NT2/D1 (cell line): ENCODE results near the gene CNTROB.

ENCODE experiments used
- DNase-seq: peaks from one replicate; pipeline ENCODE4 v3.0.0-alpha.2; 2011; ENCODE audit warnings: low read depth, low spot score
- H3K27me3 ChIP-seq: 2 replicates; pipeline ENCODE4 v1.6.0; 2011; ENCODE audit warnings: mild to moderate bottlenecking; ENCODE audit not compliant: insufficient read length, insufficient read depth
- H3K36me3 ChIP-seq: 2 replicates; pipeline ENCODE4 v1.6.1; 2011; ENCODE audit warnings: mild to moderate bottlenecking, low read length, mixed read lengths; ENCODE audit not compliant: insufficient read depth, insufficient read length
- H3K4me1 ChIP-seq: 2 replicates; pipeline ENCODE4 v1.5.1; 2011; ENCODE audit not compliant: insufficient read depth, insufficient read length
- H3K4me3 ChIP-seq: 2 replicates; pipeline ENCODE4 v1.5.1; 2011; ENCODE audit warnings: low read depth; ENCODE audit not compliant: insufficient read length
- H3K9ac ChIP-seq: 2 replicates; pipeline ENCODE4 v1.6.0; 2011; ENCODE audit warnings: low read depth; ENCODE audit not compliant: insufficient read length
- H3K9me3 ChIP-seq: 2 replicates; pipeline ENCODE4 v1.5.1; 2011; ENCODE audit warnings: mild to moderate bottlenecking, low read length; ENCODE audit not compliant: insufficient read depth
- SUZ12 ChIP-seq: IDR thresholded peaks from 2 replicates; pipeline ENCODE4 v1.6.1; 2011; ENCODE audit not compliant: insufficient read length, insufficient read depth; ENCODE audit errors: extremely low read depth
- YY1 ChIP-seq: IDR thresholded peaks from 2 replicates; pipeline ENCODE4 v1.6.1; 2011; ENCODE audit not compliant: insufficient read length, insufficient read depth
- ZNF274 ChIP-seq: IDR thresholded peaks from 2 replicates; pipeline ENCODE4 v1.6.1; 2011; ENCODE audit warnings: mild to moderate bottlenecking, low read depth, low read length

CNTROB gene

DNA sequence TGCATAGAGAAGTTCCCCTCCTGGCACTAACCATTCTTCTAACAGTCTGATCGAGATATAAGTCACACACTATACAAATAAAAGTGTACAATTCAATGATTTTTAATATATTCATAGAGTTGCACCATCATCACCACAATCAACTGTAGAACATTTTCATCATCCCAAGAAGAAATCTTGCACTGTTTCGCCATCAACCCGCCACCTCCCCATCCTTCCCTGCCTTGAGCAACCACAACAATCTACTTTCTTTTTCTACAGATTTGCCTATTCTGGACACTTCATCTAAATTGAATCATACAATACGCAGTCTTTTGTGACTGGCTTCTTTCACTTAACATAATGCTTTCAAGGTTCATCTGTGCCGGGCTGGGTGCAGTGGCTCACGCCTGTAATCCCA lies 37.4 kb downstream of the CNTROB start:
- Histone ChIP-seq H3K9ac (no peak overlapping the region), H3K36me3 (no peaks in the 10 kb centered on the region), H3K4me3 (no peak overlapping the region), H3K4me1 (no peaks in the 10 kb centered on the region), H3K27me3 (no peaks in the 10 kb centered on the region), H3K9me3 (peaks cover 5% of the 10 kb centered on the region; the same call in 1 of the 2 replicates)
- no peak for DNase-seq
- TF ChIP-seq ZNF274, result no peak

DNA sequence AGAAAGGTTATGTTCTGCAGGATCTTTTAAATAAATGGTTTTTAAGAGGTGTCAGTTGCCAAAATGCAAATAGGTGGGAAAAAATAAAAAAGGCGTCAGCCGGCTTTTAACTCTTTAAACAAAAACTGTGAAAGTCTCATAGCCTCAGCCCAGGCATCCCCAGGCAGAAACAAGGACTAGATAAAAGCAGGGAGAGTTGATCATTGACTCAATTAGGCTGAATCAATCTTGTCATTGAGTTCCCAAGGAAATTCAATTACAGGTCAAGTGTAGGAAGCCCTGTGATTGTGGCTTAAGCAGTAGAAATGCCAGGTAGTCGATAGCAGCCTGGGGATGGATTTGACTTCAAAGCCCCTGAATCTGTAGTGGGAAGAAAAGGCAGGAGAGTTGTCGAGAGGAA lies 39.6 kb downstream of the CNTROB start:
- H3K4me3 ChIP-seq, result no peak overlapping the region
- H3K4me1 ChIP-seq, result no peaks in the 10 kb centered on the region
- no peak for TF ChIP-seq SUZ12
- no peak for TF ChIP-seq ZNF274
- no peak for TF ChIP-seq YY1
- peaks cover 15% of the 10 kb centered on the region; the same call in 1 of the 2 replicates for H3K9me3 ChIP-seq
- DNase-seq, result no peak
- no peak overlapping the region for H3K9ac ChIP-seq
- H3K36me3 ChIP-seq, result no peaks in the 10 kb centered on the region
- H3K27me3 ChIP-seq, result no peaks in the 10 kb centered on the region

DNA sequence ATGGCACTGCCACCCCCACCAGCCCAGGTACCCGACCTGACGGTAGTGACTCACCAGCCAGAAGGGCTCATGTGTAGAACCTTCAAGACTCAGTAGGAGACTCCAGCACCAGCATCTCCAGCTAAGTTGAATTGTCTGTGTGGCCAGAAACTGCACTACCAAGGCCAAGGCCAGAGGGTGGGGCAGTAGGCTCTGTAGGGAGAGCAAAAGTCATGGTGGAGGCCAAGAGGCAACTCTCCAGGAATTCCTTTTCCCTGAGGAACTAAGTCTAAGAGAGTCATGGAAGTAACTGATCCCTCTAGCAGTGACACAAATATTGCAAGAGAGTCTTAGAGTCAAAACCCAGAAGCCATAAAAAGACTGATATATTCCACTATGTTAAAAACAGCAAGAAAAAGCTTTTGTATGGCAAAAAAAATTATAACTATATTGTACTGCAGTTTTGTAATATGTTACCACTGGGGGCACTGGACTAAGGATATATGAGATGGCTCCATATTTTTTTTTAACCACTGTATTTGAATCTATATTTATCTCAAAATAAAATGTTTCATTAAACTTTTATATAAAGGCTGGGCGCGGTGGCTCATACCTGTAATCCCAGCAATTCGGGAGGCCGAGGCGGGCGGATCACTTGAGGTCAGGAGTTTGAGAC lies 40.3 kb downstream of the CNTROB start:
- Histone ChIP-seq H3K9me3 (peaks cover 15% of the 10 kb centered on the region; the same call in 1 of the 2 replicates), H3K4me1 (no peaks in the 10 kb centered on the region), H3K9ac (no peak overlapping the region), H3K36me3 (no peaks in the 10 kb centered on the region), H3K4me3 (no peak overlapping the region), H3K27me3 (no peaks in the 10 kb centered on the region)
- TF ChIP-seq YY1 (no peak), ZNF274 (no peak), SUZ12 (no peak)
- no peak for DNase-seq

DNA sequence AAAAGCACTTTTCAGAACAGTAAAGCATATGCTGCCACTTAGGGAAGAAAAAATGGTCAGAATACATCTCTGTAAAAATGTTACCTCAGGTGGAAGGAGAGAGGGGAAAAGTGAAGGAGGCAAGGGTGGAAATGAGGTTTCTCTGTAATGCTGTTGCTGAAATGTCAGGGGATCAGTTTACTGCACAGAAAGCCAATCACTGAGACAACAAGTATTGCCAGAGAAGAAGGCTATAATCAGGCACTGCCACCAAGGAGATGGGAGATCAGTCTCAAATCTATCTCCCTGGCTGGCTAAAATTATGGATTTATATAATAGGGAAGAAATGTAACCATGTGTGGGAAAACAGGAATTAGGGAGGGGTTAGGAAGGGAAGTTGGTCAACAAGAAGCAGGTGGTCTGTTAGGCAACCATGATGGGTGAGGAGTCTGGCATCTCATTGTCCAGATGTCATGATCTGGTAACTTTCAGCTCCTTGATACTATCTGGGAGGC lies 42.7 kb downstream of the CNTROB start:
- no peaks in the 10 kb centered on the region for H3K36me3 ChIP-seq
- H3K4me3 ChIP-seq, result no peak overlapping the region
- H3K9me3 ChIP-seq, result peaks cover 15% of the 10 kb centered on the region; the same call in 1 of the 2 replicates
- no peaks in the 10 kb centered on the region for H3K27me3 ChIP-seq
- no peaks in the 10 kb centered on the region for H3K4me1 ChIP-seq
- no peak overlapping the region for H3K9ac ChIP-seq
- TF ChIP-seq YY1 (no peak), ZNF274 (no peak), SUZ12 (no peak)
- DNase-seq, result no peak

DNA sequence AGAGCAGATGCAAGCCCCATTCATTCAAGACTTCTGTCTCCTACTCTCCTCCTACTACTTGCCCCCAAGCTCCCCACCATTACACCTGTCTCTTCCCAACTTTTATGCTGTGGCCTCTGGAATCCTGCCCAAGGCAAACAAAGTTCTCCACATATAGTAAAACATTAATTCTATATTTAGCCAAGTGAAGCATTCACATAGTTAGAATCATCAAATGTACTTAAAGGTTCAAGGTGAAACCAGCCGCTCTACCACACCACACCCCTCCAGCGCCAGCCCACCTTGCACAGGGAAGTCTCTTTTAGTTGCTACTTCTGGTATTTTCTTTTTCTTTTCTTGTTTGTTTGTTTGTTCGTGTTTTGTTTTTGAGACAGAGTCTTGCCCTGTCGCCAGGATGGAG lies 45.0 kb downstream of the CNTROB start:
- peaks cover 15% of the 10 kb centered on the region; the same call in 1 of the 2 replicates for H3K9me3 ChIP-seq
- no peak for TF ChIP-seq SUZ12
- no peak for TF ChIP-seq ZNF274
- TF ChIP-seq YY1, result no peak
- H3K4me3 ChIP-seq, result no peak overlapping the region
- H3K27me3 ChIP-seq, result no peaks in the 10 kb centered on the region
- DNase-seq, result no peak
- H3K36me3 ChIP-seq, result no peaks in the 10 kb centered on the region
- H3K4me1 ChIP-seq, result no peaks in the 10 kb centered on the region
- no peak overlapping the region for H3K9ac ChIP-seq

DNA sequence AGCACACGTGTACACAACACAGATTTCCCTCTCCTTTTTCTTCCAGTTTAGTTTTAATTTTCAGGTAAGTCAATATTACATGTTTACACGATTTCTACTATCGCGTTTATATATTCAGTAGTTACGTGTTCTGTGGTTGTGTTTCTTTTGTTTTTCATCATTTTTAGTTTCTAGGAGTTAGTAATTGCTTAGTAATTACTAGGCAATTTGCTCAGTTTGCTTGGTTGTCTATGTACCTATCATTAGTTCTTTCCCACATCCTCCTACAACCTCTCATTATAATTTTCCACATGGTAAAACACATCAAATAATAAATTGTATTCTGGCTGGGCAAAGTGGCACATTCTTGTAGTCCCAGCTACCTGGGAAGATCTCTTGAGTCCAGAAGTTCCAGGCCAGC lies 45.8 kb downstream of the CNTROB start:
- no peak for TF ChIP-seq YY1
- no peak for TF ChIP-seq SUZ12
- TF ChIP-seq ZNF274, result no peak
- H3K9ac ChIP-seq, result no peak overlapping the region
- H3K9me3 ChIP-seq, result peaks cover 15% of the 10 kb centered on the region; the same call in 1 of the 2 replicates
- H3K36me3 ChIP-seq, result no peaks in the 10 kb centered on the region
- DNase-seq, result no peak
- H3K4me1 ChIP-seq, result no peaks in the 10 kb centered on the region
- H3K4me3 ChIP-seq, result no peak overlapping the region
- no peaks in the 10 kb centered on the region for H3K27me3 ChIP-seq

DNA sequence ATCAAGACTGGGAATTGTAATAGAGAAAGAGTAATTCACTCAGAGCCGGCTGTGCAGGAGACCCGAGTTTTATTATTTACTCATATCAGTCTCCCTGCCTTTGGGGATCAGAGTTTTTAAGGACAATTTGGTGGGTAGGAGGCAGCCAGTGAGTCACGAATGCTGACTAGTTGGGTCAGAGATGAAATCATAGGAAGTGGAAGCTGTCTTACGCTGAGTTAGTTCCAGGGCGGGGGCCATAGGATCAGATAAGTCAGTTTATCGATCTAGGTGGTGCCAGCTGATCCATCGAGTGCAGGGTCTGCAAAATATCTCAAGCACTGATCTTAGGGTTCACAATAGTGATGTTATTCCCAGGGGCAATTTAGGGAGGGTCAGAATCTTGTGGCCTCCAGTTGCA lies 50.2 kb downstream of the CNTROB start:
- Histone ChIP-seq H3K27me3 (no peaks in the 10 kb centered on the region), H3K9ac (no peak overlapping the region), H3K4me1 (no peaks in the 10 kb centered on the region), H3K36me3 (no peaks in the 10 kb centered on the region), H3K4me3 (no peak overlapping the region), H3K9me3 (no peaks in the 10 kb centered on the region)
- no peak for DNase-seq
- no peak for TF ChIP-seq YY1
- TF ChIP-seq SUZ12, result no peak
- no peak for TF ChIP-seq ZNF274
